GM18870 (cell line): Measurements from ENCODE around the gene AKAP13.
"Not testable (repeated sequence)": the region's sequence is repeated elsewhere in the genome, so short reads cannot be mapped to it uniquely, and the experiment has no call there.

Experiments used
- ATAC-seq: cut with Tn5 transposase; IDR thresholded peaks from one replicate; pipeline ENCODE4 v1.9.1; 2021; ENCODE audit warnings: moderate library complexity; ENCODE audit not compliant: unreplicated experiment

The AKAP13 gene

DNA sequence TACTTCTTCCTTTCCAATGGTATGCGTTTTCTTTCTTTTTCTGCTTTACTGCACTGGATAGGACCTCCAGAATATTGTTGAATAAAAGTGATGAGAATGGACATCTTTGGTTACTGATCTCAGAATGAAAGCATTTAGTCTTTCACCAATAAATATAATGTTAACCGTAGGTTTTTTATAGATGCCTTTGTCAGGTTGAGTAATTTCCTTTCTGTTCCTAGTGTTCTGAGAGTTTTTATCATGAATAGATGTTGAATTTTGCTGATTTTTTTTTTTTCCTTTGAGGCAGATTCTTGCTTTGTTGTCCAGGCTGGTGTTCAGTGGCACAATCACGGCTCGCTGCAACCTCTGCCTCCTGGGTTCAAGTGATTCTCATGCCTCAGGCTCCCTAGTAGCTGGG is 255.9 kb downstream of the AKAP13 start:
- ATAC-seq = no peak

DNA sequence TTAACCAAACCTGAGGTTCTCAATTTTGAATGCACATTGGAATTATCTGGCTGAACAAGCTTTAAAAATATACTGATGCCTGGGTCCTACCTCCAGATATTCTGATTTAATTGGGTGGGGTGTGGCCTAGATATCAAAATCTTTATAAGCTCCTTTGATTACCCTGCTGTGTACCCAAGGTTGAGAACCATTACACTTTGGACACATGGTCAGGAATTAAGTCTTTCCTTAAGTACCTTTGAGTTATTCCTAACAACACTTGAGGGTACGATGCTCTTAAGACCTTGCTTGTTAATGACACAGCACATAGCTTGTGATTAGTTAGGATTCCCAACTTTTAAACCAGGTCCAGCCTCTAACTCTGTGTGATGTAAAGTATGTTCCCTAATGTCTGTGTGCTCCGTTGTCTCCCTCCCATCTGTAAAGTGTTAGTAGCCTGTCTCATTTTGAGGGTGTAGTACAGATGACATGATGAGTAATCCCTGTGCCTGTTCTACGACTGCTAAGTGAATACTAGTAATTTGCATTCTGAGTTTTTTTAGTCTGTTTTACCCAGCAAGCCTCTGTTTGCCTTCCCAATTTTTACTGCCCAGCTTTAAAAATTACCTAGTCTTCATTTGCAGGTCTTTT is 259.5 kb downstream of the AKAP13 start:
- peak; percentile 83 for ATAC-seq

DNA sequence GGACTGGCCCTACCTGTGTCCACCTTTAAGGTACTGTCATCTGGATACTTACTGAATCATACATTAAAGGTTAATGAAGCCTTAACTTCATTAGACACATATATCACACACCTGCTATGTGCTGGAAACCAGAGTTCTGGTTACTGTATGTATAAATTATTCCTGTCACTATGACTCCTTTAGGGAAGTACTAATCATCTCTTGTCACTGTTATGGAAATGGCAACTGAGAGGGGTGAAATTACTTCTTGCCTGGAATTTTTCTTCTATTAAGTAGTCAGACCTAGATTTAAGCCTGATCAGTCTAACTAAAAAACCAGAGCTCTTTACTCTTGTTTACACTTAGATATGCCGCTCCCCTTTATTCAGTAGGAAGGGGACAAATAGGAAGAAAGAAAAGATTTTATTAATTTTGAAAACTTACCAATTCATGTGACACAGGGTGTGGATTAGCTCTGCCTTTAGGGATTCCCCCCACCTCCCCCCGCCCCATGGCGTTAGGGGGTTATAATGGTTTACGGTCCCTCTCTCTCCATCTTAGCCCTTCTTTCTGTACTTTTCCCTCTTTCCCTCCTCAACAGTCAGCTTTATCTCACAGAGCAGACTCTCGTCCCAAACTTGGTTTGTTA is 261.8 kb downstream of the AKAP13 start:
- ATAC-seq = no peak

DNA sequence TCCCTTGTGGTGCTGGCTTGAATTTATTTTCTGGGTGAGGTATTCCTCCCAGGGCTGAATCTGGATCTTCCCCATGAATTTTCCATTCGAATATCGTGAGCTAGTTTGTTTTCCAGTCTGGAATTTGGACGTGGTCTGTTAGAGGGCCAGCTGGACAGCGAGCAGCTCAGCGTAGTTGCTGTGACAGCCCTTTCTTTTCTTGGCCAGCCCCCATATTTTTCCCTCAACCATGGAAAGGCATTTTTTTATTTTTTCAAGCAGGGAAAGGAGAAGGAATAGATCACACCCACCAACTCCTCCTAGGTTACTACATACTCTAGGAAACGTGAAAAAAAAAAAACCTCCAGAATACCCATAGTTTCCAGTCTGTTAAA is 262.3 kb downstream of the AKAP13 start:
- ATAC-seq = no peak

DNA sequence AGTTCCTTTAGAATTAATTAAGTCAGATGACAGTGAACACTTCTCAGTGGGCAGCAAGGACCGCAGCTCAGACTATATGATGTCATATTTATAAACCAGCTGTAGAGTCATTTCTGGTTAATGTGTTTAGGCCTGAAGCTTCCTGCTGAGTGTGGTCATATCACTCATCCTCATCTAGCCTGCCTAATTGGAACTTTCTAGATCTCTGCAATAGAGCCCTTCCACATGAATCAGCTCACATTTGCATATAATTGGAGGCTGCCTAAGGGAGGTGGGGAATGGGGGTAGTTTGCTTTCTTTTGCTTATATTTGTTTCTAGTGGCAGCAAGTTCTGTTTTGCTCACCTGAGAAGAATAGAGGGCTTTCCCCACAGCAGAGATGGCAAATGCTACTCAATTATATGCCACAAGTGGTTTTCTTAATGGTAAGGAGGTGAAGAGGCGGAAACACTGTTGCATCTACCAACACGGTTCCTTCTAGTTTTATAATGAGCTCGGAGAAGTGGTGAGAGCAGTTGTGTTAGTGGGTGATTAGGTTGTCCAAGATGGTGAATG is 266.2 kb downstream of the AKAP13 start:
- no peak for ATAC-seq

DNA sequence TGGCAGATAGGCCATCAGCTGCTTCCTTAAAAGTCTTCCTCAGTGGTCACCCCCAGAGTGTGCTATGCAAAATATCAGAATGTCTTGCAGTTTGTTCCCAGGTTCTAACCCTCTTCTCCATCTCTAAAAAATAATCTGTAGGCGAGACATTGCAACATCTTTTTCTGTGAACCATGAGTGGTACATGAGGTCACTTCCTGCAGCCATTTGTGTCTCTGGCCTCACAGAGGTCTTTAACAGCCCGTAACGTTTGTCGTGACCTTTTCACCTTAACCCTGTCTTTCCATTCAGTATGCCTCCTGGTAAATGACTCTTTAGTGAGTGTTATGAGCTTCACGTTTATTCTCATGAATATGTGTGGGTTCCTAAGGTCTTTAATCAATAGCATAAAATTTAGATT is 269.0 kb downstream of the AKAP13 start:
- no peak for ATAC-seq

DNA sequence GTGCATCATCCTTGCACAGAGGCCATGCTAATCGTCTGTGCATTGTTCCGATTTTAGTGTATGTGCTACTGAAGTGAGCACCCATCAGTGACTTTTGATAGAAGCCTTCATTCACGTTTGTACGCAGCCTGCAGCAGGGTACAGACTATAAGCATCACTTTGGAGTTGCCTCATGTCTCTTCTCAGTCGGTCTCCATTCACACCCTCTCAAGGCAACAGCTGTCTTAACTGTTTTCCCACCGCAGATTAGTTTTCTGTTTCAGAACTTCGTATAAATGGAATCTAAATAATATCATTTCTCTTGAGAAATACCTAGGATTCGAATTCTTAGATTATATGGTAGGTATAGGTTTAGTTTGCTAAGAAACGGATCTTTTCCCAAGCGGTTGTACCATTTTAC is 271.1 kb downstream of the AKAP13 start:
- no peak for ATAC-seq

DNA sequence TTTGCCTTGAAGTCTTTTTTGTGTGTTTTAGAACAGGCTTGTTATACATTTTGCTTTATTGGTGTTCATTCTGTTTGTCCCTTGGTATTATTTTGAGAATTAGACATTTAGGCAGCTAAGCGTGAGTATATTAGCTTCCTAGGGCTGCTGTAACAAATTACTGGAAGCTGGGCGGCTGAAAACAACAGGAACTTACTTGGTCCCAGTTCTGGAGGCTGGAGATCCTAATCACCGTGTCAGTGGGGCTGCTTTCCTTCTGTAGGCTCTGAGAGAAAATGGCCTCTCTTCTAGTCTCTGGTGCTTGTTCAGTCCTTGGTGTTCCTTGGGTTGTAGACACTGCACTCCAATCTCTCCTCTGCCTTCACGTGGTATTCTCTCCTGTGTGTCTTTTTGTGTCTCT is 272.1 kb downstream of the AKAP13 start:
- ATAC-seq = no peak

DNA sequence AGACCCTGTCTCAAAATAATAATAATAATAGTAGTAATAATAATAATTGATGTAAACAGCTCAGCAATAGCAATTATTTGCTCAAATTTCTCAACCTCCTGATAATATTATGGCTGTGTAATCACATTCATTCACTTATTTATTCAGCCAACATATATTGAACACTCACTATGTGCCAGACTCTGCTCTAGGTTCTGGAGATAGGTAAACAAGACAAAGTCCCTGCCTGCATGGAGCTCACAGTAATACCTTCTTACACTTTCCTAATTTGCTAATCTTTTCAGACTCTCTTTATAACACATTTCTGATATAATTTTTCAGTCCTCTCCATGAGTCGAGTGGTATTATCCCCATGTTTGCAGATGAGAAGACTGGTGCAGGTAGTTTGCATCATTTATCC is 276.7 kb downstream of the AKAP13 start:
- no peak for ATAC-seq

DNA sequence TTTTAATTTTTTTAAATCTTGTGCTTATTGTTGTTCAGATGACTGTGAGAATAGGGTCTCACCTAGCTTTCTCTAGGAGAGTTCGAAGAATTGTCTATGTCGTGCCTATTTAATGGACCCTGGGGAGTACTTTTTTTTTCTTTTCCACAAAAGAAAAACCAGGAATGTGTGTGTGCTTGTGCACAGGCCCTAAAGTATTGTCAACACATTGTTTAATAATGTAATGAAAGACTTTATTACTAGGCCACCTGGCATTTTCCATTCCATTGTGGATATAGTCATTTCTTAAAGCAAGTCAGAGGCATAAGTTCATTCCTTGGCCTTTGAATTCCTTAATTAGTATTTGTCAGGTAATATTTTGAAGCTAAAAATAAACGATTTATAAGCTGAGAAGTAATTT is 278.4 kb downstream of the AKAP13 start:
- ATAC-seq = no peak

DNA sequence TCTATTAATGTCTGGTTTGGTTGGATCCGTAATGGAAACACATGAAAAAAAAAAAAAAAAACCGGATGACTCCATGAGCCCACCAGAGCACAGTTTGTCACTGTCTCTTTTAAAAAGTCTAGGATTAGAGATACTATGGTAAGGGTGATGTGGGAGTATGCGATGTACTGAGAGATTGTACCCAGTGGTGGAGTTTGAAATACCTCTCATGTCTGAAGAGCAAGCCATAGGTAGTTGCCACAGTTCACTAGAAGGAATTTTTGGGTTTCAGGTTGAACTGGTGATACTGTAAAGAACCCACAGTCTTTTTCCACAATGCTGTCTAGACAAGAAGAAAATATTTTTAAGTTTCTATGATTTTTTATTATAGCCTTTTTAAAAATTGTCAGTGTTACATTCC is 281.5 kb downstream of the AKAP13 start:
- no peak for ATAC-seq

DNA sequence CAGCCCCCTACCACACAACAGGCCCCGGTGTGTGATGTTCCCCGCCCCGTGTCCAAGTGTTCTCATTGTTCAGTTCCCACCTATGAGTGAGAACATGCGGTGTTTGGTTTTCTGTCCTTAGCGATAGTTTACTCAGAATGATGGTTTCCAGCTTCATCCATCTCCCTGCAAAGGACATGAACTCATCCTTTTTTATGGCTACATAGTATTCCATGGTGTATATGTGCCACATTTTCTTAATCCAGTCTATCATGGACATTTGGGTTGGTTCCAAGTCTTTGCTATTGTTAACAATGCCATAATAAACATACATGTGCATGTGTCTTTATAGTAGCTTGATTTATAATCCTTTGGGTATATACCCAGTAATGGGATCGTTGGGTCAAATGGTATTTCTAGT is 285.3 kb downstream of the AKAP13 start:
- ATAC-seq = not testable (repeated sequence)

DNA sequence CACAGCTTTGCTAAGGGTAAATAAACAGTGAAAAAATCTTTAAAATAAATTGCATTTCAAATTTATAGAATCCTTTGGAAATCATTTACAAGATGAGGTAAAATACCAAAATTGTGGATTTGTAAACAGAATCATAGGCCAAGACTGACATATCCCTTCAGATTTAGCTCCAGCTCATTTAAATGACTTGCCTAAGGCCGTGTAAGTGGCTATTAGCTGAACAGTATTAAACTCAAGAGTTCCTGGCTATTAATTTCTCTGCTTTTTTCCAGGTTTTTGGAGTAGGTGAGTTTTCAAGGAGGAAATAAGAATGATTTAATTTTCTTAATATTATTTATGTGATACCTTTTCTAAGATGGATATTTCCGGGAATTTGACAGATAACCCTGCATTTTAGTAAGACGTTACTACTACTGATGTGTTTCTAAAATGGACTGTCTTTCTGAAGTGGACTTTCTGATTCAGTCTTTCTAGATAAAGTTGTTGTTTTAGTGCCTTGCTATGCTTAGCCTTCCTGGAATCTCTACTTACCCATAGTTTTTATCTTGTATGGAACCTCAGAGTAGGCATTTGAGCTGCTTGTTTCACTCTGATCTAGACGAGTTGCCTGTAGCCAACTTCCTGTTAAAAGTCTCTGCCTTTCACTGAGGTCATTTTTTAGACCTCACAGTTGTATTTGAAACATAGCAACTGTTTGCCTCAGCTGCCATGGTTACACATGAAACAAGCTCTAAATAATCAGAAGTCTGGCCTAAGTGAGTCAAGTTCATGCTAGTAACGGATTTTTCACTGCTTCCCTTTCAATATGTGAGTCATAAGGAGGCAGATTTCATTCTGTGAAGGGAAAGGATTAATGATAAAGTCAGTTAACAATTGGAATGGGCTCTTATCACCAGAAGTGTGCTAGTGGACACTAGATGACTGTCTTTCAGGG is 287.4 kb downstream of the AKAP13 start:
- ATAC-seq = peak; percentile 87

DNA sequence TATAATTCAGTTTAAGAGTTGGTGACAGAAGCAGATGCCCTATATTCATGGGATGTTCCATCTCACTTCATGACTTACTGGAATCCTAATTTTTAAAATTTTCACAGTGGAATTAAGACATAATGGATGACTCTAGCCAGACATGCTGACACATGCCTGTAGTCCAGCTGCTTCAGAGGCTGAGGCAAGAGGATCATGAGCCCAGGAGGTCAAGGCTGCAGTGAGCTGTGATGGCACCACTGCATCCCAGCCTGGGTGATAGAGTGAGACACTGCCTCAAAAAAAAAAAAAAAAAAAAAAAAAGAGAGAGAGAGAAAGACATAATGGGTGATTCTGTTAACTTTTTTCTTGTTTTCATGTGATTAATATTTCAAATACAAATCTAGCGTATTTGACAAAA is 290.8 kb downstream of the AKAP13 start:
- no peak for ATAC-seq

DNA sequence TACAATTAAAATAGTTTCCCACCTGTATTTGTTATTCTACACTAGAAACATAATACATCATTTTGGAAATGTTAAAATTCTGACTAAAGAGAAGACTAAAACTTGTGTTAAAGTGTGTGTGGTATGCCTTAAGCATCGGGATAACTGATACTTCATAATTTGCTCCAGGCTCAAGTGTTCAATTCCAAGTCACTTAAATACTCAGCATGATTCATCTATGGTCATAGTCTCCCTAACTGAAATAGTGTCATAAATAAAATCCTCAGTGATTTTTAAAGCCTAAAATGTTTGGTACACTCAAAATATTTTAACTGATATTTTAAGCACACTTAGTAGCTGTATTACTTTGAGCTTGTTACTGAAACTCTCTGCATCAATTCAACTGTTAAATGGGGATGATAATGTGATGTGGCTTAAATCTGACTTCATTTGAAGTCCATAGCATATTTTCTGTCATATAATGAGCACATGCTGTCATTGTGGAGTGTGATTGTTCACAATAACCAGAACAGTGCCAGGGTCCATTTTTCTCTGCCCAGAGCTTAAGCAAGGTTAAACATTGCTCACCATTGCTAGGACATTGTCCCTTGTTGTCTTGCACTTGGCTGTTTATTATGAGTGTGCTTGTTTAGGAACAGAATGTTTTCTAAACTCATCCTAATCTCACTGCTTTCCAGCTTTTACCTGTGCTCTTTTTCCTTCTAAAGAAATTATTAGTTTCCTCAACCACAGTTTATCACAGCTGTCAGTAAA is 292.1 kb downstream of the AKAP13 start:
- ATAC-seq = no peak

DNA sequence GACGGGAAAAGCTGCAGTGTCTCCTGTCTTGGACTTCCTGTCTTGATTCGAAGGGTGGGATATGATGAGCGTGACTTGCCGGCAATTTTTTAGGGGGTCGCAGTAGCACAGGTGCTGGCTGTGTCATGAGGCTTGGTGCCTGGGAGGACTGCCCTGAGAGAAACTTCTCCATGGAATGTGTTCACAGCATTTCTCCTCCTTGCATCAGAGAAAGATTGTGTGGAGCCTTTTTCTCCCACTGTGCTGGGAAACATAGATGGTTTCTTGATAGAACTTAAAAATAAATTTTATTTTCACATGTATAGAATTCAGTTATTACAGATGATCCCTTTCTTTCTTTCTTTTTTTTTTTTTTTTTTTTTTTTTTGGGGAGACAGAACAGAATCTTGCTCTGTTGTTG is 292.9 kb downstream of the AKAP13 start:
- ATAC-seq = no peak

DNA sequence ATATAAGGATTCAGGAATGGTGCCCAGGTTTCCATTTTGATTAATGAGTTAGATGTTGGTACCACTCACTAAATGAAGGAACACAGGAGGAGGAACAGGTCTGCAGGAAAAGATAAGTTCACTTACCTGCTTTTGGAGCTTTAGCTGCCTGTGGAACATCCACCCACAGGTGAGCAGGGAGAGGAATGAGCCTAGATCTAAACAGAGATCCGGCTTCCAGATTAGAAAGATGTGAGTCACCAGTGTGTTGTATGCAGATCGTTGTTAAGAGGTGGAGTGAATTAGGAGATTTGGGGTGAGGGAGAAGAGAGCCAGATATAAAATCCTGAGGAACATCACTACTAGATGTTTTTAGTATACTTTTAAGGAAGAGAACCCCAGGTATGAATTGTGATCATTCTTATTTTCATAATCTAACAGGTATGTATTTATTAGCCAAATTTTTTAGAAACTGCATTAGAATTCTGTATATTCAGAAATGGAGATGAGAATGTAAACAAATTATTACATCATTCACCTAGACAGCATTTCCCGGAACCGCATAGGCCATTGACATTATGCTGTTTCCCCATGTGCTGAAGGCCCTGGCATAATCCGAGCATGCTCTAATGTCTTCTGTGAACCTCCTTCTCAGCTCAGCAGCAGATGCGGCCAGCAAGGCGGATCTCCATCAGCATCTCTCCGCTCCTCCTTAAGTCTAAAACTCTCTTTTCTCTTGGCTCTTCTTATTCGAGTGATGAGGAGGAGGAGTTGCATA is 296.1 kb downstream of the AKAP13 start:
- ATAC-seq = no peak

DNA sequence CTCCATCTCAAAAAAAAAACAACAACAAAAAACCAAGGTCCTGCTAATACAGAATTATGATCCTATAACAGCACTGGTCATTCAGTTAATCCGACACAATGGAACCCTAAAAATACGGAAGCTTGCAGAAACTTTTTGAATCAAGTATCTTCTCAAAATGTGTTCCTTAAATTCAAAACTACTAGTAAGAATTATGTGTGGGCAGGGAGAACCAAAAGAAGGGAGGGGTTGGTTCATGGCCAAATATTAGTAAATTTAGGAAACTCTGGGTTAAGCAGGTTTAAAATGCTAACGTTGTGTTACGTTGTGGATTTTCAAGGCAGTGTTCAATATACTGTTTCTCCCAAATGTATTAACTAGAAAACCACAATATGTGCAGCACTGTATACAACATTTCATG is 298.8 kb downstream of the AKAP13 start:
- ATAC-seq = no peak

DNA sequence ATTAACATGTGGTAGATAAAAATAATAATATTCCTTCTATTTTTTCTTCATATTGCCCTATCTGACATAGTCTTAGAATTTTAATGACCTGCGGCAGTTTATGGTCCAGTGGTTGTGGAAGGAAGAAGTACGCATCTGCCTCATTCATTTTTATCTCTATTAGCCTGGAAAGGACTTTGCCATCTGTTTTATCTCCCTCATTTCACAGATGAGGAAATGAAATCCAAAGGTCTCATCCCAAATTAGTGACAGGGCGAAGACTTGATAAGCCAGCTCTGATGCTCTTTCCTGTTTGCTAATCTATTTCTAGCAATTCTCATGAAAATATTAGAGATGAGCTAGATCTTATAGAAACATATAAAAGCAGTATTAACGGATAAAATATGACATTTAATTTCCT is 301.0 kb downstream of the AKAP13 start:
- ATAC-seq = no peak

DNA sequence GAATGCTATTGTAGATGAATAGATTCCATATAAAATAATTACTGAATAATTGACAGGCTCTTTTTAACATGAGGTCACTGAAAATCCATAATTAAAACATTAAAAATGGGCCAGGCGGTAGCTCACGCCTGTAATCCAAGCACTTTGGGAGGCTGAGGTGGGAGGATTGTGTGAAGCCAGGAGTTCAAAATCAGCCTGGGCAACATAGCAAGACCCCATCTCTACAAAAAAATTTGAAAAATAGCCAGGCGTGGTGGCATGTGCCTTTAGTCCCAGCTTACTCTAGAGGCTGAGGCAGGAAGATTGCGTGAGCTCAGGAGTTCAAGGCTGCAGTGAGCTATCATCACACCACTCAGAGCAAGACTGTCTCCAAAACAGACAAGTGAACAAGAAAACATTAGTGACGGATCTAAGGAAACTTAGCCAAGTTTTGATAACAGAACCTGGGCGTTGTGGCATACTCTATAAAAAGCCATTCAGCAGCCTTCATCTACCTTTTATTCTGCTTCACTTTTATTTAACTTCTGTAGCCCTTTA is 303.8 kb downstream of the AKAP13 start:
- ATAC-seq = no peak
